ENCODE data around the gene RPS19BP1.
"Not testable (repeated sequence)": the region's sequence is repeated elsewhere in the genome, so short reads cannot be mapped to it uniquely, and the experiment has no call there.

Gene RPS19BP1

DNA sequence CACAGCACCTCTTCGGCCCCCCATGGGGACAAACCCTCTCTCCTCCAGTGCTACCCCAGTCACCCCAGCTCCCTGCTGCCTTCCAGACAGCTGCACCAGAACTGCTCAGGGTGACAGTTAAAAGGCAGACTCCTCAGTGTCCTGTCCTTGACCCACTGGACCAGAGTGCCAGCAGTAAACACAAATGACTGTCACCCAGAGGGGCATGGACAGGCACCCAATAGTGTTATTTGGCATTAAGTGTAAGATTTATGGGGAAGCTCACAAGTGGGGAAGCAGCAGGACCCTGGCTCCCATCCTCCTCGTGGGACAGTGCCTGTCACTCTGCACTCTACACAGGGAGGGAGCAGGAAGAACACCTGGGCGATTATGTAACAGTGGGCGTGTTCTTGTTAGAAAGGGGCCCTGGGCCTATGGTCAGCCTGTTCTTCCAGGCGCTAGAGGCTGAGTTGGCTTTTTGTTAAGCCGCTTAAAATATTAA is 5.0 kb downstream of the RPS19BP1 start:
- no peak for DNase-seq

- no peak for DNase-seq
Measured at GRCh38 chr22:39526736-39527171, 5.8 kb downstream of the RPS19BP1 start.

GRCh38 chr22:39525658-39525975 is 6.9 kb downstream of the RPS19BP1 start:
- no peak for DNase-seq

- no peak for DNase-seq
Measured at GRCh38 chr22:39524753-39525657, 7.5 kb downstream of the RPS19BP1 start.

- no peak for DNase-seq
Measured at GRCh38 chr22:39524089-39524752, 8.3 kb downstream of the RPS19BP1 start.

GRCh38 chr22:39522567-39523300 is 9.8 kb downstream of the RPS19BP1 start:
- peak; percentile 67 for DNase-seq

GRCh38 chr22:39522091-39522490 is 10.5 kb downstream of the RPS19BP1 start:
- DNase-seq = not testable (repeated sequence)

DNA sequence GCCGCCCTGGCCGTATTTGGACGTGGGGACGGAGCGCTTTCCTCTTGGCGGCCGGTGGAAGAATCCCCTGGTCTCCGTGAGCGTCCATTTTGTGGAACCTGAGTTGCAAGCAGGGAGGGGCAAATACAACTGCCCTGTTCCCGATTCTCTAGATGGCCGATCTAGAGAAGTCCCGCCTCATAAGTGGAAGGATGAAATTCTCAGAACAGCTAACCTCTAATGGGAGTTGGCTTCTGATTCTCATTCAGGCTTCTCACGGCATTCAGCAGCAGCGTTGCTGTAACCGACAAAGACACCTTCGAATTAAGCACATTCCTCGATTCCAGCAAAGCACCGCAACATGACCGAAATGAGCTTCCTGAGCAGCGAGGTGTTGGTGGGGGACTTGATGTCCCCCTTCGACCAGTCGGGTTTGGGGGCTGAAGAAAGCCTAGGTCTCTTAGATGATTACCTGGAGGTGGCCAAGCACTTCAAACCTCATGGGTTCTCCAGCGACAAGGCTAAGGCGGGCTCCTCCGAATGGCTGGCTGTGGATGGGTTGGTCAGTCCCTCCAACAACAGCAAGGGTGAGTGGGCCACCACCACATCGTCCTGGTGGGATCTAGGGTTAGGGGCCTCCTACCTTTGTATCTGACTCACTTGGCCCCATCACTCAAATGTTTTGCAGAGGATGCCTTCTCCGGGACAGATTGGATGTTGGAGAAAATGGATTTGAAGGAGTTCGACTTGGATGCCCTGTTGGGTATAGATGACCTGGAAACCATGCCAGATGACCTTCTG is 11.3 kb downstream of the RPS19BP1 start:
- peak; percentile 75 for DNase-seq

- DNase-seq = no peak
Measured at GRCh38 chr22:39520226-39521105, 12.1 kb downstream of the RPS19BP1 start, which contains the start of gene ATF4. Gene ATF4 (plus strand): TSS chr22:39520562. CDS start chr22:39521446, 884 bp downstream.

- DNase-seq = peak; percentile 99
Measured at GRCh38 chr22:39519681-39520225, 12.8 kb downstream of the RPS19BP1 start.

DNA sequence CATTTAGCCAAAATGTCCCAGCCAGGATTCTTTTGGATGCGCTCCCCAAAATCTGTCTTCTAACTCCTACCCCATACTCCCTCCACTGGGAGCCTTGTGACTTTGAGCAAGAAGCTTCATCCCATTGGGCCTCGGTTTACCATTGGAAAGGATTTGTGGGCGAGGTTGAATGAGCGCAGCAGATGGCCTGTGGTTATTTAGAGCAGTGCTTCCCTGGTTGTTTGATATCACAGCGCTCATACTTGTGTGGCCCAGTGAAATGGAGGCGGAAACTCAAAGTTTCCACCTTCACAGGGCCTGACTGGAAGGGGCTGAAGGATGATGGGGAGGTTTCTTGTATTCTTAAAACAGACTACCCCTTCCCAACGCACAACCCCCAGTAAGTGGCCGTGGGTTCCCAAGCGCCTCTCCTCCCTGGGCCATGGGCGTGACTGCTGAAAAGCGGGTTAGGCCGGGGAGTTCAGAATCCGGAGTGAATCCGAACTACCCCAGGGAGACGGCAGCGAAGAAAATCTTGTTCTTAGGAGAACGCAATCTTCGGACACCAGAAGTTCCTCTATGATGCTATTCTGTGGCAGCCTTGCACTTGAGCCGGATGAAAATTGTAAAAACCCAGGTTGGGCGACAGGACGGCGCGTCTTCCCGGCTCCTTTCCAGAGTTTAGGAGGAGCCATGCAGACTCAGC is 13.4 kb downstream of the RPS19BP1 start:
- DNase-seq = no peak

DNA sequence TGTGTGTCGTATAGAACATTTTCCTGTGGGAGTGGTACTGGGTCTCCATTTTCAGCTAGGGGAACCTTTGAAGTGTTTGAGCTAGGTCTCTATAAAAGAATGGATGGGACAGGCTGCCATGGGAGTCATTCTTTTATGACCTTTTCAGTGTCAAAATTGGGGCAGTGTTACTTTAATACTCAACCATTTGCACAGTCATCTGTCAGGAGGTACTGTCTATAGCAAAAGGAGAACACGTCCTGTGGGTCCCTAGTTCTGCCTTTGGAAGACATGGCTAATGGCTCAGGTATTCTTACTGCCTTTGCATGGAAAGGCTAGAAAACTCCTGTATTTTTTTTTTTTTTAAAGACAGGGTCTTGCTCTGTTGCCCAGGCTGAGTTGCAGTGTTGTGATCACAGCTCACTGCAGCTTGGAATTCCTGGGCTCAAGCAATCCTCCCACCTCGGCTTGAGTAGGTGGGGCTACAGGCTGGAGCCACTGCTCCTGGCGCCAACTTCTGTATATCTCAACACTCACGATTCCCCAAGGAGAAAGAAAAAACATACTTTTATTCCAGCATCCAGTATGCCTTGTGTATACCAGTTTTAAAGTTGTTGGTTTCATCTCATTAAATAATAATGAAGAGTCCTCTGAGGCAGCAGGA is 14.3 kb downstream of the RPS19BP1 start:
- DNase-seq = no peak

GRCh38 chr22:39517470-39517869 is 15.1 kb downstream of the RPS19BP1 start:
- no peak for DNase-seq

GRCh38 chr22:39515266-39516050 is 17.1 kb downstream of the RPS19BP1 start:
- no peak for DNase-seq

DNA sequence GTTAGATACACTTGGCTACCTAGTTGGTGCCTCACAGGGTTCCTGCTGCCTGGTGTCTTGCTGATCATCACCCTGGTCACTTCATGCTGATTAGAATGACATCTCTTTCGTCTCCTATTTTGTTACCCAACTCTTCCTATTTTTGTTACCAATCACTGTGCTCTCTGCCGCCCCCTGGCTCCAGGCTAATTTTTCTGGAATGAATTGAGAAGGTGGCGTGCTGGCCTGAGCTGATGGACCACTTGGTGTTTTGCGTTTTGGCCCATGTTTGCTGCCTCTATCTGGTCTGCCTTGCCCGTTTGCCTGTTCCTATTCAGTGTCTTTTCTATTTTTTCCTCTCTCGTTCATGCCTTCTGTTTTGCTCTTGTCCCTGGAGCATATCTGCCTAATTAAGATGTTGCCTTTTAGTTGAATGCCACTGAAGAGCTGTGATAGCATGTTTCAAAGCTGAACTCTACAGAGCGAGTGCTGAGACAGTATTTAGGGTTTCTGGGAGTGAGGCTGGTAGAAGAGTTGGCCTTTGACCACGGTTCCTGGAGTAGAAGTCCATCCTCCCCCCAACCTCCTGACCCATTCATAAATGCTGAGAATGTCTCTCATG is 18.1 kb downstream of the RPS19BP1 start:
- DNase-seq = no peak

DNA sequence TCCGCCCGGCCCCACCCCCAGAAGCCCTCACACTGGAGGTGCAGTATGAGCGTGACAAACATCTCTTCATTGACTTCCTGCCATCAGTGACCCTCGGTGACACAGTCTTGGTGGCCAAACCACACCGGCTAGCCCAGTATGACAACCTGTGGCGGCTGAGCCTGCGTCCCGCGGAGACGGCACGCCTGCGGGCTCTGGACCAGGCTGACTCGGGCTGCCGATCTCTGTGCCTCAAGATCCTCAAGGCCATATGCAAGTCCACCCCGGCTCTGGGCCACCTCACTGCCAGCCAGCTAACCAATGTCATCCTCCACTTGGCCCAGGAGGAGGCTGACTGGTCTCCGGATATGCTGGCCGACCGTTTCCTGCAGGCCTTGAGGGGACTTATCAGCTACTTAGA is 18.8 kb downstream of the RPS19BP1 start:
- DNase-seq = no peak

GRCh38 chr22:39512026-39512425 is 20.5 kb downstream of the RPS19BP1 start:
- no peak for DNase-seq

GRCh38 chr22:39511226-39511625 is 21.3 kb downstream of the RPS19BP1 start:
- DNase-seq = no peak
